HEK293 (cell line): Measurements from ENCODE around the gene KCNMA1.

Experiments used
- CTCF ChIA-PET: fragments of 350-600 bp; formaldehyde crosslinking; extraction: SDS; loops from one replicate; lab custom pipeline; 2021; ENCODE audit warnings: antibody characterized with exemption; lab: Yijun Ruan, JAX
- POLR2A ChIA-PET: fragments of 300-600 bp; formaldehyde crosslinking; extraction: SDS; loops from one replicate; lab custom pipeline; 2020; ENCODE audit warnings: antibody characterized with exemption, inconsistent platforms; lab: Yijun Ruan, JAX
- H3K27ac ChIP-seq: fragments of 200-500 bp; sonication (Bioruptor generic); 2 replicates; pipeline ENCODE4 v1.5.1; 2014; ENCODE audit warnings: low read depth, low read length, control low read depth, inconsistent platforms; ENCODE audit errors: extremely low read depth
- H3K36me3 ChIP-seq, 2 experiments: fragments of 200-500 bp in 1 of 2; sonication (Bioruptor generic) in 1 of 2; 1 replicate in 1 of 2; 2 replicates in 1 of 2; pipeline ENCODE4 v1.5.1; 2014 to 2017; ENCODE audit warnings: inconsistent platforms in 2 of 2, low read length in 2 of 2; ENCODE audit not compliant: control insufficient read depth in 2 of 2, insufficient read depth in 1 of 2
- H3K4me1 ChIP-seq: fragments of 200-500 bp; sonication (Bioruptor generic); 2 replicates; pipeline ENCODE4 v1.5.1; 2014; ENCODE audit warnings: mild to moderate bottlenecking, low read length, inconsistent platforms; ENCODE audit not compliant: control insufficient read depth, insufficient read depth
- H3K4me3 ChIP-seq: 2 replicates; pipeline ENCODE4 v1.5.1; 2011; ENCODE audit warnings: low read depth, mild to moderate bottlenecking, control low read depth, low read length, moderate library complexity
- H3K9me3 ChIP-seq: fragments of 200-500 bp; sonication (Bioruptor generic); 2 replicates; pipeline ENCODE4 v1.5.1; 2014; ENCODE audit warnings: low read depth, low read length, inconsistent platforms; ENCODE audit not compliant: control insufficient read depth, insufficient read depth
- AEBP2 ChIP-seq: fragments of 450-650 bp; formaldehyde crosslinking; IDR thresholded peaks from 2 replicates; pipeline ENCODE4 v1.5.1; 2016; ENCODE audit warnings: missing biosample characterization, missing genetic modification characterization, borderline replicate concordance
- INSM2 ChIP-seq: fragments of 450-650 bp; formaldehyde crosslinking; IDR thresholded peaks from 2 replicates; pipeline ENCODE4 v1.5.1; 2016; ENCODE audit warnings: missing biosample characterization, missing genetic modification characterization
- OSR2 ChIP-seq: fragments of 450-650 bp; formaldehyde crosslinking; IDR thresholded peaks from 2 replicates; pipeline ENCODE4 v1.5.1; 2016; ENCODE audit warnings: missing biosample characterization, missing genetic modification characterization
- SETDB1 ChIP-seq: IDR thresholded peaks from one replicate; pipeline ENCODE4 v1.6.1; 2017; ENCODE audit warnings: mild to moderate bottlenecking, low read length, moderate library complexity, mixed read lengths; ENCODE audit not compliant: insufficient read length
- SP7 ChIP-seq: fragments of 450-650 bp; formaldehyde crosslinking; IDR thresholded peaks from 2 replicates; pipeline ENCODE4 v1.5.1; 2016; ENCODE audit warnings: missing biosample characterization, missing genetic modification characterization
- YY1 ChIP-seq: fragments of 450-650 bp; formaldehyde crosslinking; IDR thresholded peaks from 2 replicates; pipeline ENCODE4 v1.5.1; 2018; ENCODE audit warnings: missing biosample characterization, missing genetic modification characterization
- ZBTB8A ChIP-seq: fragments of 450-650 bp; formaldehyde crosslinking; IDR thresholded peaks from 2 replicates; pipeline ENCODE4 v1.5.1; 2016; ENCODE audit warnings: missing biosample characterization, missing genetic modification characterization
- ZIC2 ChIP-seq: fragments of 450-650 bp; formaldehyde crosslinking; IDR thresholded peaks from 2 replicates; pipeline ENCODE4 v1.5.1; 2016; ENCODE audit warnings: missing biosample characterization, missing genetic modification characterization
- ZNF10 ChIP-seq: fragments of 450-650 bp; formaldehyde crosslinking; IDR thresholded peaks from 2 replicates; pipeline ENCODE4 v1.5.1; 2017; ENCODE audit warnings: missing biosample characterization, missing genetic modification characterization
- ZNF239 ChIP-seq: fragments of 450-650 bp; formaldehyde crosslinking; IDR thresholded peaks from 2 replicates; pipeline ENCODE4 v1.5.1; 2016; ENCODE audit warnings: missing biosample characterization, missing genetic modification characterization
- ZNF335 ChIP-seq: fragments of 450-650 bp; formaldehyde crosslinking; conservative IDR thresholded peaks from 2 replicates; pipeline ENCODE4 v1.5.1; 2016; ENCODE audit warnings: missing biosample characterization, missing genetic modification characterization
- ZNF394 ChIP-seq: fragments of 450-650 bp; formaldehyde crosslinking; IDR thresholded peaks from 2 replicates; pipeline ENCODE4 v1.5.1; 2016; ENCODE audit warnings: missing biosample characterization, missing genetic modification characterization, mild to moderate bottlenecking, moderate library complexity, borderline replicate concordance
- ZNF629 ChIP-seq: fragments of 450-650 bp; formaldehyde crosslinking; IDR thresholded peaks from 2 replicates; pipeline ENCODE4 v1.5.1; 2017; ENCODE audit warnings: missing biosample characterization, missing genetic modification characterization
- ZNF843 ChIP-seq: fragments of 450-650 bp; formaldehyde crosslinking; IDR thresholded peaks from 2 replicates; pipeline ENCODE4 v1.5.1; 2016; ENCODE audit warnings: missing biosample characterization, missing genetic modification characterization
- TF ChIP-seq, protein P1 (sequence below): fragments of 450-650 bp; formaldehyde crosslinking; IDR thresholded peaks from 2 replicates; pipeline ENCODE4 v1.5.1; 2016; ENCODE audit warnings: missing biosample characterization, missing genetic modification characterization, borderline replicate concordance

The KCNMA1 gene

GRCh38 chr10:77240041-77240652 lies 397.5 kb downstream of the KCNMA1 start (continued):
- TF ChIP-seq INSM2 (no peak), ZNF843 (tag by site-specific recombination) (0 out of 2 replicates have a peak, but pooled peaks have one; percentile 51), ZNF239 (tag by site-specific recombination) (no peak)
- TF ChIP-seq, all 188 proteins: peak for 14

DNA sequence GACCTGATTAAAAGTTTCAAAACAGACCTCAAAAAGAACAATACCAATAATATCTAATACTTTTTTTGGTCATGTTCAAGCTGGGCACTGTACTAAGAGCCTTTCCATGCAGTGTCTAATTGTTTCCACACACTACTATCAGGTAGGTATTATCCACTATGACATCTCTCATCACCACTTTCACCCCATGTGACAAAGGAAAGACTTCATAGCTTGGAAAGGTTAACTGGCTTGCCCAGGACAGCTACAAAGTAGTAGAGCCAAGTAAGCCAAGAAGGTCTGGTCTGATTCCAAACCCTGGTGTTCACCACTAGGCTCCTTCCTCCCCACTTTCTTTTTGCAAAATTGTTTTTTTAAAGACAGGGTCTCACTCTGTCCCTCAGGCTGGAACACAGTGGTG lies 400.5 kb downstream of the KCNMA1 start:
- Histone ChIP-seq H3K27ac (no peak overlapping the region), H3K4me3 (no peak overlapping the region), H3K4me1 (peaks cover 9% of the 10 kb centered on the region), H3K9me3 (no peaks in the 10 kb centered on the region), H3K36me3 (no peaks in the 10 kb centered on the region)
- TF ChIP-seq ZNF335 (tag by site-specific recombination) (0 out of 2 replicates have a peak, but pooled peaks have one; percentile 24), ZBTB8A (no peak)
- ChIA-PET POLR2A (no interaction called here), CTCF (interaction anchor here (0.6 to 2.7 kb wide), 8 partner anchors 9 to 847 kb away, joined by 3 to 7 read pairs (median 4); no protein-coding TSS in a partner anchor)

DNA sequence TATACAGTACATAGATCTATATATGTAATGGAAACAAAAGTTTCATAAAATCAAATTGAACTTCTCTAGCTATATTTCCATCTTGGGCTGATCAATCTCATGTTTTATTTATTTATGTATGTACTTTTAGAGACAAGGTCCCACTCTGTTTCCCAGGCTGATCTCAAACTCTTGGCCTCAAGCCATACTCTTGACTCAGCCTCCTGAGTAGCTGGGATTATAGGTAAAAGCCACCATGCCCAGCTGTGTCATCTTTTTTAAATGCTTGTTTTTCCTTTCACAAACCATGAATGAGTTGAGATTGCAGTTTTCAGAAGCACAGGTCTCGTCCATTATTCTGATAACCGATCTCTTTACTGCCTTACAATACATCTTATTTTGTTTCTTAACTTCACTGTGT lies 400.9 kb downstream of the KCNMA1 start:
- TF ChIP-seq YY1 (tag by site-specific recombination) (no peak), ZNF394 (tag by site-specific recombination) (peak; percentile 46; the same call in 1 of the 2 replicates), ZNF629 (tag by site-specific recombination) (peak; percentile 42; the same call in 1 of the 2 replicates), SP7 (0 out of 2 replicates have a peak, but pooled peaks have one; percentile 15), ZNF10 (tag by site-specific recombination) (no peak), ZIC2 (tag by site-specific recombination) (no peak), OSR2 (tag by site-specific recombination) (peak; percentile 83)
- TF ChIP-seq, all 188 proteins: peak for 4
- CTCF ChIA-PET = interaction anchor here (0.6 to 2.7 kb wide), 8 partner anchors 14 to 847 kb away, joined by 3 to 7 read pairs (median 4); no protein-coding TSS in a partner anchor
- Histone ChIP-seq H3K36me3 (no peaks in the 10 kb centered on the region), H3K9me3 (no peaks in the 10 kb centered on the region), H3K4me1 (peaks cover 9% of the 10 kb centered on the region), H3K4me3 (no peak overlapping the region), H3K27ac (no peak overlapping the region)
- POLR2A ChIA-PET = no interaction called here

DNA sequence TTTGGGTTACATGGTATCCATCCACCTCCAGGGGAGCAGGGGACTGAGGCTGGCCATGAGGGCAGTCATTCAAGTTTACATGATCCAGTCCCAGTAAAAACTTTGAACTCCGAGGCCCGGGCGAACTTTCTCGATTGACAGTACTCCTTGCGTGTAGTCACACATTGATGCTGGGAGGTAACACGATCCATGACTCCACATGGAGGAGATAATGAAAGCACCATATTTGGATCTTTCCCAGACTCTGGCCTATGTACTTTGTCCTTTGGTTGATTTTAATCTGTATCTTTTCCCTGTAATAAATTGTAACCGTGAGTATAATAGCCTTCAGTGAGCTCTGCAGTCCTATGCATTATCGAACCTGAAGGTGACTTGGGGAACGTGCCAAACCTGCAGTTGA lies 401.6 kb downstream of the KCNMA1 start:
- POLR2A ChIA-PET = no interaction called here
- Histone ChIP-seq H3K9me3 (no peaks in the 10 kb centered on the region), H3K4me1 (peaks cover 9% of the 10 kb centered on the region), H3K27ac (no peak overlapping the region), H3K36me3 (no peaks in the 10 kb centered on the region), H3K4me3 (no peak overlapping the region)
- TF ChIP-seq, protein P1, sequence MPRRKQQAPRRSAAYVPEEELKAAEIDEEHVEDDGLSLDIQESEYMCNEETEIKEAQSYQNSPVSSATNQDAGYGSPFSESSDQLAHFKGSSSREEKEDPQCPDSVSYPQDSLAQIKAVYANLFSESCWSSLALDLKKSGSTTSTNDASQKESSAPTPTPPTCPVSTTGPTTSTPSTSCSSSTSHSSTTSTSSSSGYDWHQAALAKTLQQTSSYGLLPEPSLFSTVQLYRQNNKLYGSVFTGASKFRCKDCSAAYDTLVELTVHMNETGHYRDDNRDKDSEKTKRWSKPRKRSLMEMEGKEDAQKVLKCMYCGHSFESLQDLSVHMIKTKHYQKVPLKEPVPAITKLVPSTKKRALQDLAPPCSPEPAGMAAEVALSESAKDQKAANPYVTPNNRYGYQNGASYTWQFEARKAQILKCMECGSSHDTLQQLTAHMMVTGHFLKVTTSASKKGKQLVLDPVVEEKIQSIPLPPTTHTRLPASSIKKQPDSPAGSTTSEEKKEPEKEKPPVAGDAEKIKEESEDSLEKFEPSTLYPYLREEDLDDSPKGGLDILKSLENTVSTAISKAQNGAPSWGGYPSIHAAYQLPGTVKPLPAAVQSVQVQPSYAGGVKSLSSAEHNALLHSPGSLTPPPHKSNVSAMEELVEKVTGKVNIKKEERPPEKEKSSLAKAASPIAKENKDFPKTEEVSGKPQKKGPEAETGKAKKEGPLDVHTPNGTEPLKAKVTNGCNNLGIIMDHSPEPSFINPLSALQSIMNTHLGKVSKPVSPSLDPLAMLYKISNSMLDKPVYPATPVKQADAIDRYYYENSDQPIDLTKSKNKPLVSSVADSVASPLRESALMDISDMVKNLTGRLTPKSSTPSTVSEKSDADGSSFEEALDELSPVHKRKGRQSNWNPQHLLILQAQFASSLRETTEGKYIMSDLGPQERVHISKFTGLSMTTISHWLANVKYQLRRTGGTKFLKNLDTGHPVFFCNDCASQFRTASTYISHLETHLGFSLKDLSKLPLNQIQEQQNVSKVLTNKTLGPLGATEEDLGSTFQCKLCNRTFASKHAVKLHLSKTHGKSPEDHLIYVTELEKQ = 0 out of 2 replicates have a peak, but pooled peaks have one; percentile 16
- TF ChIP-seq SETDB1 = peak; percentile 42
- no peak for TF ChIP-seq AEBP2 (tag by site-specific recombination)
- CTCF ChIA-PET = interaction anchor here (1.1 to 2.7 kb wide), 5 partner anchors 14 to 405 kb away, joined by 3 to 7 read pairs (median 5); no protein-coding TSS in a partner anchor
